ENCODE data around the gene LIF. TPM values are rescaled to one million over a fixed set of nuclear protein-coding genes. Genes with fewer than 3 reads are reported as not detected.
A peak's percentile ranks its signal among the peaks of the same experiment; 100 is the strongest.

LIF gene
- total RNA-seq = 16.6 and 25.2 TPM in 2 replicates

GRCh38 chr22:30245985-30246813, at the start of gene LIF:
Gene LIF, minus strand, starts transcription at chr22:30246759. Its CDS starts 64 bp downstream, at chr22:30246695.
- DNase-seq (ENCODE audit: extremely low read depth, low read depth, low spot score) = no peak

GRCh38 chr22:30296324-30296723, 49.8 kb upstream of the LIF start:
- no peak for DNase-seq (ENCODE audit: extremely low read depth, low read depth, low spot score)

- DNase-seq (ENCODE audit: extremely low read depth, low read depth, low spot score) = no peak
These were observed 49.0 kb upstream of the LIF start for GRCh38 chr22:30295576-30295975.

- no peak for DNase-seq (ENCODE audit: extremely low read depth, low read depth, low spot score)
These were observed 48.3 kb upstream of the LIF start for GRCh38 chr22:30294830-30295229.

GRCh38 chr22:30294066-30294465, 47.5 kb upstream of the LIF start:
- no peak for DNase-seq (ENCODE audit: extremely low read depth, low read depth, low spot score)

GRCh38 chr22:30293026-30293425, 46.5 kb upstream of the LIF start:
- no peak for DNase-seq (ENCODE audit: extremely low read depth, low read depth, low spot score)

- DNase-seq (ENCODE audit: extremely low read depth, low read depth, low spot score) = no peak
These were observed 45.8 kb upstream of the LIF start for GRCh38 chr22:30292069-30292970.

- peak; percentile 71 for DNase-seq (ENCODE audit: extremely low read depth, low read depth, low spot score)
These were observed 44.7 kb upstream of the LIF start for GRCh38 chr22:30291058-30291892.

GRCh38 chr22:30290342-30291057, 43.9 kb upstream of the LIF start:
- DNase-seq (ENCODE audit: extremely low read depth, low read depth, low spot score) = no peak

GRCh38 chr22:30289980-30290313, 43.4 kb upstream of the LIF start:
- DNase-seq (ENCODE audit: extremely low read depth, low read depth, low spot score) = no peak

GRCh38 chr22:30289141-30289979, 42.8 kb upstream of the LIF start, which contains the start of gene CASTOR1:
Gene CASTOR1, minus strand, starts transcription at chr22:30289505. Its CDS starts 8 bp downstream, at chr22:30289497.
- DNase-seq (ENCODE audit: extremely low read depth, low read depth, low spot score) = peak; percentile 78

GRCh38 chr22:30288419-30289140, 42.0 kb upstream of the LIF start:
- no peak for DNase-seq (ENCODE audit: extremely low read depth, low read depth, low spot score)

- peak; percentile 62 for DNase-seq (ENCODE audit: extremely low read depth, low read depth, low spot score)
These were observed 41.3 kb upstream of the LIF start for GRCh38 chr22:30287648-30288418.

GRCh38 chr22:30286813-30287647, 40.5 kb upstream of the LIF start:
- no peak for DNase-seq (ENCODE audit: extremely low read depth, low read depth, low spot score)

- DNase-seq (ENCODE audit: extremely low read depth, low read depth, low spot score) = no peak
These were observed 39.8 kb upstream of the LIF start for GRCh38 chr22:30286331-30286730.

GRCh38 chr22:30285846-30286200, 39.3 kb upstream of the LIF start:
- no peak for DNase-seq (ENCODE audit: extremely low read depth, low read depth, low spot score)

Data from glomerular endothelial cell (primary cell).